GM10266 (cell line): ENCODE measurements around the gene FNDC3A.
A peak's percentile ranks its signal among the peaks of the same experiment; 100 is the strongest.

Experiments
- DNase-seq: peaks from one replicate; pipeline ENCODE4 v3.0.0; 2012; ENCODE audit errors: extremely low spot score
- CTCF ChIP-seq: IDR thresholded peaks from 2 replicates; pipeline ENCODE4 v1.5.1; 2012; ENCODE audit warnings: mild to moderate bottlenecking, low read depth; ENCODE audit not compliant: control insufficient read depth, insufficient read depth; ENCODE audit errors: missing control alignments

FNDC3A gene

GRCh38 chr13:49084961-49085360 lies 109.2 kb downstream of the FNDC3A start:
- DNase-seq: no peak

GRCh38 chr13:49086722-49087121 lies 111.0 kb downstream of the FNDC3A start:
- DNase-seq: no peak
- TF ChIP-seq CTCF: no peak

More at GRCh38 chr13:49084961-49085360, 109.2 kb downstream of the FNDC3A start:
- no peak for TF ChIP-seq CTCF

- no peak for DNase-seq
- TF ChIP-seq CTCF: no peak
These were observed 117.7 kb downstream of the FNDC3A start for GRCh38 chr13:49093376-49093775.

GRCh38 chr13:49097374-49097773 lies 121.7 kb downstream of the FNDC3A start:
- DNase-seq: no peak
- TF ChIP-seq CTCF: no peak

- no peak for TF ChIP-seq CTCF
- DNase-seq: no peak
These were observed 122.5 kb downstream of the FNDC3A start for GRCh38 chr13:49098198-49098597.

GRCh38 chr13:49098771-49099512 lies 123.2 kb downstream of the FNDC3A start:
- TF ChIP-seq CTCF: peak; percentile 46
- no peak for DNase-seq

- no peak for TF ChIP-seq CTCF
These were observed 123.8 kb downstream of the FNDC3A start for GRCh38 chr13:49099513-49099877.

More at GRCh38 chr13:49099513-49099877, 123.8 kb downstream of the FNDC3A start:
- no peak for DNase-seq
